Hepatocyte (in vitro differentiated cells): ENCODE data around the gene DESI1.

Experiments
- CTCF ChIP-seq: fragments of 200-600 bp; sonication (generic); IDR thresholded peaks from 2 replicates; pipeline ENCODE4 v1.5.1; 2016; ENCODE audit warnings: antibody characterized with exemption, mild to moderate bottlenecking; ENCODE audit not compliant: poor library complexity
- EZH2phosphoT487 ChIP-seq: fragments of 200-600 bp; sonication (generic); IDR thresholded peaks from one replicate; pipeline ENCODE4 v1.6.1; 2018; ENCODE audit warnings: antibody characterized with exemption, mild to moderate bottlenecking, low read depth, moderate library complexity; ENCODE audit not compliant: unreplicated experiment, severe bottlenecking

- TF ChIP-seq CTCF, result no peak
- no peak for TF ChIP-seq EZH2phosphoT487
Measured at GRCh38 chr22:41659941-41660340, 39.1 kb upstream of the DESI1 start.
